Inferior parietal cortex (tissue), 1 donor: ENCODE data around the gene ATP6V0B.

ENCODE experiments used
- DNase-seq: peaks from one replicate; pipeline ENCODE4 v3.0.0-alpha.2; 2016; ENCODE audit errors: extremely low spot score

ATP6V0B gene

DNA sequence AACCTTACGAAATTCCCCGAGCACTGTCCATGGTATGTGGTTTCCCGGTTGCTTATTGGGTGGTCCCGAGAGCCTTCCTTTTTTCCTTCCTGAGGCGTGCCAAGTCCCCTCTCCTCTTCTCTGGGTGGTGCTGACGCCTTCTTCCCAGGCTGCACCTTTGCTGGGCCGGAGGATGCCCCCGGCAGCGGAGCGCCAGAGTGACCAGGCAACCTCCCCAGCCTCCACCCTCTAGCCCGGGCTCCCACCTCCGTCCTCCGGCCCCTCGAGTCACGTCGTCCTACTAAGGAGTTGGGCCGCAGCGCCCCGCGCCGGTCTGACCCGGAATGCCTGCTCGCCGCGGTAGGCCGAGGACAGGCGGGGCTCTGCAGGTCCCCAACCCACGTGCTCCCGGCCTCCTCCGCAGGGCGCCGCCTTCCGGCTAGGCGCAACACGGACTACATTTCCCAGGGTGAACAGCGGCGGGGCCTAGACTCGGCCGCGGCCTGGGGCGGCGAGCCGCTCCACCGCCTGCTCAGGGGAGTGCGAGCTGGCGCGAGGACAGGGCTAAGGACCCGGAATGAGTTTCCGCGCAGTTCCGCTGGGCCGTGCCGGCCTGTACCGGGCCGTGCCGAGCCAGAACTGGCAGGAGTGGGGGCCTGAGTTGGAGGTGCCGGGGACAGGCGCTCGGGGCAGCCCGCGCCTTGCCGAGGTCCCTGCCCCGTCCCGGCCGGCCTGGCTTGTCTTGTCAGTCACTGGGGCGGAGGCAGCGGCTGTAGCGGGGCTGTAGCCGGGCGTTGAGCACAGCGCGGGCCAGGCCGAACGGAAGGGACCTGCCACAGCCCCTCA is 28.3 kb upstream of the ATP6V0B start, which contains the start of gene IPO13:
TSS of gene IPO13 (plus strand) at position 715 of the 825 bp plus-strand sequence. CDS start 651 bp downstream, outside the sequence.
- peak; percentile 96 for DNase-seq

DNA sequence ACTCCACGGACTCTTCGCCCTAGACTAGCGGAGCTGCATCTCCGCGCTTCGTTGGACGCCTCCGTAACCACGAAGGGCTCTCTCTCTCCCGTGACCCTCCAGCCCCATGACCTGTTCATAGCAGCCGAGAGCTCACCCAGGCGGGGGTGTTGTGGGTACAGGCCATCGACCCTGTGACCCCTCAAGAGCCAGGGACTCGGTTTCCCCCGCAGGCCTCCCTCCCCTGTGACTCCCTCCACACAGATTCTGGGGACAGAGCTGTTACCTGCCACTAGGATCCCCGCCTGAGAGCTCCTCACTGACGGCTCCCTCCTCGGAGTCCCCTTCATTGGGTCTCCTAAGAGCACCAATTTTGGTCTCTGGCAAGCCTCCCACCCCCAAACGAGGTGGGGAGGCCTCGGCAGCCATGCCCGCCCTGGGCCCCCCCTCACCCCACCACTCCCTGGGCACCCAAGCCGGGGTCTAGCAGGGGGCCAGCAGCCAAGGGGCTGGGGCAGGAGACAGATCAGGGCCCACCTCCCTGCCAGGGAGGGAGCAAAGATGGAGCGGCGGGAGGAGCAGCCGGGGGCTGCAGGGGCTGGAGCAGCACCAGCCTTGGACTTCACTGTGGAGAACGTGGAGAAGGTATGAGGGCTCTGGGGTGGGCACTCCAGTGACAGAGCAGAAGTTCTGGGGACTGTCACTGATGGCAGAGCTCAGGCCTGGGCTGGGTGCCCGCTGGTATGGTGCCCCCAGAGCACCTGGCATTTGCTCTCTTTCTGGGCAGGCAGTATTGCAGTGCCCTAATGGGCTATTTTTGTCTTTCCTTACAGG is 27.5 kb upstream of the ATP6V0B start:
- DNase-seq = no peak

GRCh38 chr1:43947874-43948437 is 26.8 kb upstream of the ATP6V0B start:
- no peak for DNase-seq

DNA sequence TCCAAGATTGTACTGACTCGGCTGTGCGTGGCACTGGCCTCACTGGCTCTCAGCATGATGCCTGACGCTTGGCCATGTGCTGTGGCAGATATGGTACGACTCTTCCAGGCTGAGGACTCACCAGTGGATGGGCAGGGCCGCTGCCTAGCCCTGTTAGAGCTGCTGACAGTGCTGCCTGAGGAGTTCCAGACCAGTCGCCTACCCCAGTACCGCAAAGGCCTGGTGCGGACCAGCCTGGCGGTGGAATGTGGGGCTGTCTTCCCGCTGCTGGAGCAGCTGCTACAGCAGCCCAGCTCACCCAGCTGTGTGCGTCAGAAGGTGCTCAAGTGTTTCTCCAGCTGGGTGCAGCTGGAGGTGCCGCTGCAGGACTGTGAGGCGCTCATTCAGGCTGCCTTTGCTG is 25.1 kb upstream of the ATP6V0B start:
- no peak for DNase-seq

DNA sequence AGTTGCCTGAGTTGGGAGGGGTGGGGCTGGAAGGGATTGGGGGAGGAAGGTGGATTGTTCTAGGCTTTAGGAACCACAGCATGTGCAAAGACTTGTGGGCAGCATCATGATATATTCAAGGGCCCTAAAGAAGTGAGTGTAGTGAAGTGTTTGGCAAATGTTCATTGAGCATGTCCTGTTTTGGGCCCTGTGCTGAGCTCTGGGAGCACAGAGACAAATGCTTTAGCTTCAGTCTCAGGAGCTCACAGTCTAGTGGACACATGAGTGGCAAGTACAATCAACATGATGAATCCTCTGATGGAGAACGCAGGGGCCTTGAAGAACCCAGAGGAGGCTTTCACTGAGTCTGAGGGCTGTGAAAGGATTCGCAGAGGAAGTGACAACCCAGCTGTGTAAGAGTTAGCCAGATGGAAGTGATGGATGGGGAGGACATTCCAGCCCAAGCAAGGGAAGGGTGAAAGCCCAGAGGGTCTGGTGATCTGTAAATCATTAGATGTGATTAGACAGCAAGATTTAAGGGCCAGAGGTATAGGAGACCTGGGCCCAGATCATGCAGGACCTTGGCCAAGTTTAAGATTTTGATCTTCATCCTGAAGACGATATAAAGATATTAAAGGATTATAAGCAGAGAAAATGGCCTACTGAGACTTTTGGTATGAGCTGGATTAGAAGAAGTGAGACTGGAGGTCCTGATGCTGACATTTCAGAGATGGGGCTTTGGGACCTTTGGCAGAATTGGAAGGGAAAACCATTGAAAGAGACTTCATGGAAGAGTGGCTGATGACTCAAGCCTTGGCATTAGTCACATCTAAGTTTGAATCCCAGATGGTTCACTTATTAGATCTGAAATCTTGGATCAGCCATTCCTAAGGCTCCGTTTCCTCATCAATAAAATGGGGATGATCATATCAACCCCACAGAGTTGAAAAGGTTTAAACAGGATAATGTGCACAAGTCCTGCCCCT is 23.5 kb upstream of the ATP6V0B start:
- no peak for DNase-seq

- no peak for DNase-seq
Measured at GRCh38 chr1:43952731-43953346, 21.9 kb upstream of the ATP6V0B start.

GRCh38 chr1:43953361-43953760 is 21.4 kb upstream of the ATP6V0B start:
- no peak for DNase-seq

DNA sequence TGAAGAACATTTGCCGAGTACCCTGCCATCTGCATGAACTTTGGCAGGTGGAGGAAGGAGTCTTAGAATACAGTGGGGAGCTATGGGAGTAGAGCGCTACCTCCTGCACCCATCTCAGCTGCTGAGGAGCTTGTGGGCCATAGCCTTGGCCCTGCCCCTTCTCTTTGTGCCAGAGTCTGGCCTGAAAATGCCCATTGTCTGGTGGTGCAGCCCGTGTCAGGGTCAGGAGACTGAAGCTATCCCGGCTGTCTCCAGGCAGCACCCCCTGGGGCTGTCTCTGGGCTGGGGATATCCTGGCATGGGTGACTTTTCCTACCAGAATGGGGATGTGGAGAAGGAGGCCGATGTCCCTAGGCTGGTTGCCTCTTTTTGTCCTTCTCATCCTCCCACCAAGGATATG is 20.7 kb upstream of the ATP6V0B start:
- peak; percentile 76 for DNase-seq

DNA sequence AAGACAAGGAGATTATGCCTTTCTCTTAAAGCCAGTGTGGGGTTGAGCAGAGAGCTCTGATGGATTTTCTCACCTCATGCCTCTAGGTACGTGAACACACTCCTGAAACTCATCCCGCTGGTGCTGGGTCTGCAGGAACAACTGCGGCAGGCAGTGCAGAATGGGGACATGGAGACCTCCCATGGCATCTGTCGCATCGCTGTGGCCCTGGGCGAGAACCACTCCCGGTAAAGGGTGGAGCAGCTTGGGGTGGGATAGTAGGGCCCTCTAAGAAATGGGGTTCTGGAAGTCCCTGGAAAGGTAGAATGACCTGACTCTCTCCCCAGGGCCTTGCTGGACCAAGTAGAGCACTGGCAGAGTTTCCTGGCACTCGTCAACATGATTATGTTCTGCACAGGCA is 18.5 kb upstream of the ATP6V0B start:
- DNase-seq = no peak

- no peak for DNase-seq
Measured at GRCh38 chr1:43957407-43958040, 17.2 kb upstream of the ATP6V0B start.

- no peak for DNase-seq
Measured at GRCh38 chr1:43958351-43959255, 16.2 kb upstream of the ATP6V0B start.

- no peak for DNase-seq
Measured at GRCh38 chr1:43960798-43961197, 14.0 kb upstream of the ATP6V0B start.

GRCh38 chr1:43961692-43962091 is 13.1 kb upstream of the ATP6V0B start:
- DNase-seq = no peak

GRCh38 chr1:43962324-43962723 is 12.4 kb upstream of the ATP6V0B start:
- peak; percentile 69 for DNase-seq

GRCh38 chr1:43963006-43963405 is 11.8 kb upstream of the ATP6V0B start:
- no peak for DNase-seq

- no peak for DNase-seq
Measured at GRCh38 chr1:43963890-43964289, 10.9 kb upstream of the ATP6V0B start.

DNA sequence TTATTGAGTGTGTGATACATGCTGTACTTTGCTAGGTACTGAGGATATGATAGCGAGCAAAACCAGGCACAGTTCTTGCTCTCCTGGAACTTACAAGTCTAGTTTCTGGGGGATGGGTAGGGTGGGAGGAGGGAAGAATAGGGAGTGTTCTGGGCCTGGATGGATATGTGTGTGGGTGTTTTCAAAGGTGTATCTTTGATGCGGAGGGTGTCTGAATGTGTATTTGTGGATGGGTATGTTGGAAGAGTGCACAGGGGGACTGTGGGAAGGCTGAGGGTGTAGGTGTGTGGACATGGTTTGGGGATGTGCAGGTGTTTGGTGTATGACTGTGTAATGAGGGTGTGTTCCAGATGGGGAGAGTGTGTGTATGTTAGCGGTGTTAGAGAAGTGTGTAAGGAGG is 9.4 kb upstream of the ATP6V0B start:
- no peak for DNase-seq

DNA sequence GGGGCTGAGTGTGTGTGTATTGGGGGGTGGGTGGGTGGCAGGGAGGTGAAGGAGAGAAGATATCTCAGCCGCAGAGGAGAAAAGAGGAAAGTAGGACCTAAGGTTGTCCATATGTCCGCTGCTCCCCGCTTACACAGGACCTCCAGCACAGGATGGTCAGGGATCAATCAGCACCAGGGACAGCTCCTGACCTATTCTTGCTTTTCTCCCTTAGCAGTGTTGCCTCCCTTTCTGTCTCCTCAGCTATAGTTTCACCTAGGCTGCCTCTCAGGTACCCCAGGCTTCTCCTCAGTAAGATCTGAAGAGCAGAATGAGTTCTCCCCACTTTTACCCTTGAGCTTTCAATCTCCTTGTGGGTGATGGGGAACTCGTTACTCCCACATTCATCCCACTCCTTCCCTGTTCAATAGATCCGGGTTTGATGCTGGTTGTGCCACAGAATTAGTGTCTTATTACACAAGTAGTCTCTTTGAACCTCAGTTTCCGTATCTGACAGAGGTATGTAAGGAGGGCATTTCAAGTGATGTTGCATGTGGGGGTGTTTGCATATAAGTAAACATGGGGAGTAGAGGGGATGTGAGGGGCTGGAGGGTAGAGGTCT is 6.3 kb upstream of the ATP6V0B start:
- DNase-seq = no peak

DNA sequence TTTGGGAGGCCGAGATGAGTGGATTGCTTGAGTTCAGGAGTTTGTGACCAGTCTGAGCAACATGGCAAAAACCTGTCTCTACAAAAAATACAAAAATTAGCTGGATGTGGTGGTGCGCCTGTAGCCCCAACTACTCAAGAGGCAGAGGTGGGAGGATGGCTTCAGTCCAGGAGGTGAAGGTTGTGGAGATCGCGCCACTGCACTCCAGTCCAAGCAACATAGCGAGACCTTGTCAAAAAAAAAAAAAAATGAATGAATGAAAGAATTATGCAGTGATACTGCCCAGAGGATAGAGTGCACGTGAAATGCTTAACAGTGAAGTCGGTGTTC is 5.4 kb upstream of the ATP6V0B start:
- DNase-seq = no peak
